GM15510 (cell line): ENCODE measurements around the gene FAM25A.
A peak's percentile ranks its signal among the peaks of the same experiment; 100 is the strongest.
"Not testable (repeated sequence)": the region's sequence is repeated elsewhere in the genome, so short reads cannot be mapped to it uniquely, and the experiment has no call there.

ENCODE experiments used
- POLR2A ChIP-seq: IDR thresholded peaks from 3 replicates; pipeline ENCODE4 v1.6.1; 2011; ENCODE audit warnings: borderline replicate concordance; ENCODE audit not compliant: insufficient read length; ENCODE audit errors: extremely low read depth

The FAM25A gene

GRCh38 chr10:87020056-87020455 lies at the start of gene FAM25A:
FAM25A (plus strand) TSS chr10:87020294; CDS start chr10:87020325, 31 bp downstream.
- not testable (repeated sequence) for TF ChIP-seq POLR2A

GRCh38 chr10:86970982-86971231 lies 49.2 kb upstream of the FAM25A start:
- TF ChIP-seq POLR2A: peak; percentile 69

- no peak for TF ChIP-seq POLR2A
These were observed 48.7 kb upstream of the FAM25A start for GRCh38 chr10:86971232-86971991.

- TF ChIP-seq POLR2A: no peak
These were observed 47.3 kb upstream of the FAM25A start for GRCh38 chr10:86972613-86973380.

GRCh38 chr10:86974484-86974883 lies 45.6 kb upstream of the FAM25A start:
- TF ChIP-seq POLR2A: no peak

- TF ChIP-seq POLR2A: no peak
These were observed 43.6 kb upstream of the FAM25A start for GRCh38 chr10:86976362-86977056.

GRCh38 chr10:86979296-86979818 lies 40.7 kb upstream of the FAM25A start:
- TF ChIP-seq POLR2A: no peak

- TF ChIP-seq POLR2A: no peak
These were observed 40.1 kb upstream of the FAM25A start for GRCh38 chr10:86979977-86980448.

GRCh38 chr10:86981716-86982115 lies 38.4 kb upstream of the FAM25A start:
- TF ChIP-seq POLR2A: no peak

- no peak for TF ChIP-seq POLR2A
These were observed 31.6 kb upstream of the FAM25A start for GRCh38 chr10:86988520-86988919.

- no peak for TF ChIP-seq POLR2A
These were observed 27.6 kb upstream of the FAM25A start for GRCh38 chr10:86992456-86992855.

- no peak for TF ChIP-seq POLR2A
These were observed 27.2 kb upstream of the FAM25A start for GRCh38 chr10:86992929-86993328.

GRCh38 chr10:87000491-87000890 lies 19.6 kb upstream of the FAM25A start:
- no peak for TF ChIP-seq POLR2A

GRCh38 chr10:87030912-87031635 lies 11.0 kb downstream of the FAM25A start:
- no peak for TF ChIP-seq POLR2A
